Measurements from ENCODE around the gene TMPRSS11F. TPM values are rescaled to one million over a fixed set of nuclear protein-coding genes. Genes with fewer than 3 reads are reported as not detected.

TMPRSS11F gene
- polyA plus RNA-seq, 1 donor from 2014 or later: not detected

- H3K4me3 ChIP-seq (ENCODE audit: low read length): no peak overlapping the region
- H3K9me3 ChIP-seq (ENCODE audit: low read length): no peaks in the 10 kb centered on the region
- H3K9me2 ChIP-seq (ENCODE audit: insufficient read depth, low read length): no peaks in the 10 kb centered on the region
- no peaks in the 10 kb centered on the region for H3K79me2 ChIP-seq (replicated peaks; ENCODE audit: insufficient read depth, low read length)
- H3K36me3 ChIP-seq (ENCODE audit: insufficient read depth, low read length): no peaks in the 10 kb centered on the region
- no peaks in the 10 kb centered on the region for H4K20me1 ChIP-seq (ENCODE audit: insufficient read depth)
- no peak overlapping the region for H3K4me2 ChIP-seq (ENCODE audit: low read length)
- no peak overlapping the region for H3K27ac ChIP-seq (ENCODE audit: low read length)
- no peaks in the 10 kb centered on the region for H3F3A ChIP-seq (ENCODE audit: insufficient read depth, low read length, poor library complexity, severe bottlenecking)
- no peaks in the 10 kb centered on the region for H3K27me3 ChIP-seq (ENCODE audit: insufficient read depth, low read depth, low read length)
- no peak overlapping the region for H2AFZ ChIP-seq (ENCODE audit: low read depth, low read length)
- H3K9ac ChIP-seq (ENCODE audit: low read length): no peak overlapping the region
- TF ChIP-seq SMC3 (conservative IDR thresholded peaks at IDR 0.05; ENCODE audit: poor library complexity) (no peak), RAD21 (conservative IDR thresholded peaks at IDR 0.05) (no peak)
Measured at GRCh38 chr4:68167706-68168105, 38.0 kb upstream of the TMPRSS11F start.

- Histone ChIP-seq H2AFZ (ENCODE audit: low read depth, low read length) (no peak overlapping the region), H3K27me3 (ENCODE audit: insufficient read depth, low read depth, low read length) (no peaks in the 10 kb centered on the region), H3K9me2 (ENCODE audit: insufficient read depth, low read length) (no peaks in the 10 kb centered on the region), H3K9me3 (ENCODE audit: low read length) (no peaks in the 10 kb centered on the region), H3F3A (ENCODE audit: insufficient read depth, low read length, poor library complexity, severe bottlenecking) (no peaks in the 10 kb centered on the region), H3K36me3 (ENCODE audit: insufficient read depth, low read length) (no peaks in the 10 kb centered on the region), H4K20me1 (ENCODE audit: insufficient read depth) (no peaks in the 10 kb centered on the region), H3K4me3 (ENCODE audit: low read length) (no peak overlapping the region), H3K4me2 (ENCODE audit: low read length) (no peak overlapping the region), H3K9ac (ENCODE audit: low read length) (no peak overlapping the region), H3K27ac (ENCODE audit: low read length) (no peak overlapping the region), H3K79me2 (replicated peaks; ENCODE audit: insufficient read depth, low read length) (no peaks in the 10 kb centered on the region)
- TF ChIP-seq SMC3 (conservative IDR thresholded peaks at IDR 0.05; ENCODE audit: poor library complexity) (no peak), REST (IDR thresholded peaks at IDR 0.05; ENCODE audit: borderline replicate concordance) (no peak), POLR2AphosphoS5 (IDR thresholded peaks at IDR 0.05) (no peak), CTCF (IDR thresholded peaks at IDR 0.05; ENCODE audit: poor library complexity, severe bottlenecking) (no peak), MXI1 (conservative IDR thresholded peaks at IDR 0.05; ENCODE audit: poor library complexity, severe bottlenecking) (no peak), EP300 (conservative IDR thresholded peaks at IDR 0.05; ENCODE audit: poor library complexity, severe bottlenecking) (no peak), RAD21 (conservative IDR thresholded peaks at IDR 0.05) (no peak), TAF1 (IDR thresholded peaks at IDR 0.05; ENCODE audit: low read depth) (no peak), EZH2 (IDR thresholded peaks at IDR 0.05; ENCODE audit: borderline replicate concordance, insufficient read depth, low read length, poor library complexity, severe bottlenecking) (no peak)
Measured at GRCh38 chr4:68167166-68167565, 37.5 kb upstream of the TMPRSS11F start.

- Histone ChIP-seq H4K20me1 (ENCODE audit: insufficient read depth) (no peaks in the 10 kb centered on the region), H3K9ac (ENCODE audit: low read length) (no peak overlapping the region), H3K4me2 (ENCODE audit: low read length) (no peak overlapping the region), H3F3A (ENCODE audit: insufficient read depth, low read length, poor library complexity, severe bottlenecking) (no peaks in the 10 kb centered on the region), H2AFZ (ENCODE audit: low read depth, low read length) (no peak overlapping the region), H3K27ac (ENCODE audit: low read length) (no peak overlapping the region), H3K36me3 (ENCODE audit: insufficient read depth, low read length) (no peaks in the 10 kb centered on the region), H3K9me2 (ENCODE audit: insufficient read depth, low read length) (no peaks in the 10 kb centered on the region), H3K27me3 (ENCODE audit: insufficient read depth, low read depth, low read length) (no peaks in the 10 kb centered on the region), H3K4me3 (ENCODE audit: low read length) (no peak overlapping the region), H3K9me3 (ENCODE audit: low read length) (no peaks in the 10 kb centered on the region), H3K79me2 (replicated peaks; ENCODE audit: insufficient read depth, low read length) (no peaks in the 10 kb centered on the region)
- TF ChIP-seq REST (IDR thresholded peaks at IDR 0.05; ENCODE audit: borderline replicate concordance) (no peak), CTCF (IDR thresholded peaks at IDR 0.05; ENCODE audit: poor library complexity, severe bottlenecking) (no peak), MXI1 (conservative IDR thresholded peaks at IDR 0.05; ENCODE audit: poor library complexity, severe bottlenecking) (no peak), EP300 (conservative IDR thresholded peaks at IDR 0.05; ENCODE audit: poor library complexity, severe bottlenecking) (no peak), SMC3 (conservative IDR thresholded peaks at IDR 0.05; ENCODE audit: poor library complexity) (no peak), TAF1 (IDR thresholded peaks at IDR 0.05; ENCODE audit: low read depth) (no peak), POLR2AphosphoS5 (IDR thresholded peaks at IDR 0.05) (no peak), EZH2 (IDR thresholded peaks at IDR 0.05; ENCODE audit: borderline replicate concordance, insufficient read depth, low read length, poor library complexity, severe bottlenecking) (no peak), RAD21 (conservative IDR thresholded peaks at IDR 0.05) (no peak)
Measured at GRCh38 chr4:68163754-68164153, 34.1 kb upstream of the TMPRSS11F start.

All from neural cell (in vitro differentiated cells).